CD4-positive, alpha-beta T cell treated with Interleukin-10 for 1 hour (primary cell): Measurements from ENCODE around the gene RPE.

Experiments
- DNase-seq: peaks from one replicate; pipeline ENCODE4 v3.0.0-alpha.2; 2020

RPE gene

DNA sequence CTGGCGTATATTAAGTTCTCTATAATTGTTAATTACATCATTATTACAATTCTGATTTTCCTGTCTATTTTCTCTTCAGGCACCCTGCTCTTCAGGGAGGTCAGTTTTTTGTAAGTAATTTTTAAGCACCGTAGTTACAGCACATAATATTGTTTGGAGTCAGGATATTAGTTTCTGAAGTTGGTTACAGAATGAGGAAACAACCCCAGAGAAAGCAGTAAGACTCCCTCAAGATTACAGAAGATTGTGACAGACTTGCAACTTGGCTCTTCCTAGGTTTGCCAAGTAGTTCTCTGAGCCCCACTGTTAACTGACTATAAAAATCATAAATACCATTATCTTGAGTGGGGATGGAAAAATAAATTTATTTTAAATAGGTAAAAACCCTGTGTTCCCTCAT lies 921 bp downstream of the RPE start:
- DNase-seq = no peak

DNA sequence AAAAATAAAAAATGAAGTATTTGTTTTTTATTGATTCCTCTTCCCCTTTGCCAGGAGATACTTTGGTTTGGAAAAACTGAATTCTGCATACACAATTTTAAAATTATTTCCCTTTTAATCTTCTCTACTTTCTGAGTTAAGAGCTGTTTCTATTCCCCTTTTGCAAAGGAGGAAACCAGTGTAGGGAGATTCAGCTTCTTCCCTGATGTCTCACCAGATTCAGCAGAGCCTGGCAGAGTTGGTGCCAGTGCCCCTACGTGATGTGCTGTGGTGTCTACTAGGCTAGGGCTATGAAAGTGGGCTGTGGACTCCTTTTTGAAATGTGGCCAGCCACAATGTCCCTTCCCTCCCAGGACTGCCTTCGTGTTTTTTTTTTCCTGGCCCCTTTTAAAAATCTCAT lies 2.4 kb downstream of the RPE start:
- DNase-seq = no peak

DNA sequence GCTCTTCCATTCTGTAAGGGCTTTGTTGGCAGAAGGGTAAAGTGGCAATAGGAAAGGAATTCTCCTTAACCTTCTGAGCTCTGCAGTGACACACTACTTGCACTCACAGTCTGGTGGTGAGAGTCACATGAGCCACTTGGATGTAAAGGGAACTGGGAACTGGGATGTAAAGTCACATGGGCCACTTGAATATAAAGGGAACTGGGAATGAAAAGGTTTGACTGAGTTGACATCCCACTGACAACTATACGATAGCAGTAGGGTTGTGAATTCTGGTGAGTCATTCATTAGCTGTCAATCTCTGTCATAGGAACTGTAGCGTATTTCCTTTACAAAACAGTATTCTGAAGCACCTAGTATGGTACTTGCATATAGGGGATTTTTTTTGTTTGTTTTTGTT lies 5.5 kb downstream of the RPE start:
- DNase-seq = no peak

DNA sequence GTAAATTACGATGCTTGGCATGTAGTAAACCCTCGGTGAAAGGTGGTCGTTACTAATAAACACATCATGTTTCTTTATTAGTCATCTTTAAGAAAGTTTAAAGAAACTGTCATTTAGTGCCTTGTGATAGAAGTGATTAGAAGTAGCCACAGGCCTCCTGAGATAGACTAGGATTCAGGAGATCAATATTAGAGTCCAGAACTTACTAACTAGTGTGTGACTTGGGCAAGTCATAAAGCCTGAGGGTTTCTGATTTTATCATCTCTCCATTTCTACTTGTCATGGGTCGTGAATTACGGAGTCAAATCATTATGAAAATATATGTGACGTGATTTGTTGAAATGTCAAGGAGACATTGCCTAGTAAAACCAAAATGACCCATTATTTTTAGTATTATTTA lies 6.7 kb downstream of the RPE start:
- DNase-seq = no peak

DNA sequence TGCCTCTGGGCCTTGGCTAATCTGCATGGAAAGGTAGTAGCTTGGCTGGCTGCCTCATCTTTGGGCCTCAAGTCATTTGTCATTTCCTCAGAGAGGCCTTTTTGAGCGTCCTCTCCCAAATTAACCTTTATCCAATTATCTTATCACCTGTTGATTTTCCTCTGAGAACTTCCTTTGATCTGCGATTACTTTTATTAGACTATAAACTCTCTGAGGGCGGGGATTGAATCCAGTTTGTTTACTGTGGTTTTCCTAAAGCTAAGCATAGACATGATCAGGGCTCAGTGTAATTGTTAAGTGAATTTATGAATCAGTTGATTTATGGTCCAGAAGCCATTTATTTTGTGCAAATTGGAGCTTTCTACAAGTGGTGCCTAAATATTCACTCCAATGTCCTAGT lies 7.5 kb downstream of the RPE start:
- no peak for DNase-seq

DNA sequence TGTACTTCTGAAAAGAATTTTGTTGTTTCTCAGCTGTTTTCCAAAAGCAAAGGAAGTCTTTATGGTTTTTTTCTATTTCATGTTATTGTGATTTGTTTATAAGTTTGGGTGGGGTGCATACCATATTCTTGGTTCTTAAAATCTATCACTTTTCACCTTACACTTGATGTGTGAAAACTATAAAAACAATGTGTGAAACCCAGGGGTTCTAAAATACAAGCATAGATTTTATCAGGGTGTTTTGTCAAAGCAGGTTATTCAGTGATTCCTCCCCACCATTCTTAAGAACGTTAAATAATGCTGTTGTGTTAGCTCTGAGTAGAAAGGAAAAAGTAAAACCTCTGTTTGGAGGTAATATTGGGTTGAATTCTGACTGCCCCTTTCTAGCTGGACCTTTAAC lies 17.7 kb downstream of the RPE start:
- DNase-seq = no peak

DNA sequence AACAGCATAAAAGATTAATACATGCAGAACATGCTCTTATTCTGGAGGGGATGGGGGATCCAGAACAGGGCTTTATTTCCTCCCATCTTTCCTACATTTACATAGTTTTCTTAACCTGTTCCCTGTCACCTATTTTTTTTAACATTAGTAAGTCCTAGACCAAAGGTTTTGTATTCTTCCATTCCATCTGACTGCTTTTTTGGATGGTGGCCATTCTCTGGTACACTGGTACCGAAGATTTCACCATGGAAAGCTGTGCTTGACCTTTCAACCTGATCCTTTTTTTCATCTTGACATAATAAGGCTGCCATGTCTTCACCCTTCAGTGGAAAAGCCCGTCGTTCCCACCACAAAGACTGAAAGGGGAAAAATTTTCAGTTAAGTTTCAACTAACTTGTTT lies 20.4 kb downstream of the RPE start:
- DNase-seq = no peak

DNA sequence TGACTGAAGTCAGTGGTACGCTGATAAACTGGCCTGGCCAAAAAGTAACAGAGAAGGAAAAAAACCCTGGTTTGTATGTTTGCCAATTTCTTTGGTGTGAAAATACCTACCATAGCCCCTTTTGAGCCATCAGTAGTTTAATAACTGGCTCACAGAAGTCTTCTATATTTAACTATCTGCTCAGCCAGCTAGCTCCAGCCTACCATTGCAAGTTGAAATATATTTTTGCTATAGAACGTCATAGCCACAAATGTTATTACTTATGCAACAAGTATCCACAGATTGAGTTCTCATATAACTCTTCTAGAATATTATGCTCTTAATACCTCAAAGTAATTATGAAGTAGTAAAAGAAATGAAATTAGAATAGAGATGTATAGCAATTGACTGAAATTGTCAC lies 25.2 kb downstream of the RPE start:
- no peak for DNase-seq

DNA sequence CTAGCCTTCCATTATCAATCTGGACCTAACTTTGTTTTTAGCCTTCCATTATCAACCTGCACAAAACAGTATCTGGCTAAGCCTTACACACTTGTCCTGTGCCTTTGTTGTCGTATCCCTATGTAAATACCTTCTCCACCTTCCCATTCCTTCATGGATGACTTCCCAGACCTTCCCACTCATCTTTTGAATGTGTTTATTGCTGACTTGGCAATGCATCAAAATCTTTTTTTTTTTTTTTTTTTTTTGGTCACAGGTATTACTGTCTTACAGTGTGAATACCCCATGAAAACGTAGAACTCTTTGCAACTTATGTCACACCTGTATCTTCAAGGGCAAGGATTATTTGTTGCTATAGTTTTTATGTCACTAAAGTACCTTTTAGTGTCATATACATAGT lies 25.7 kb downstream of the RPE start:
- DNase-seq = no peak

DNA sequence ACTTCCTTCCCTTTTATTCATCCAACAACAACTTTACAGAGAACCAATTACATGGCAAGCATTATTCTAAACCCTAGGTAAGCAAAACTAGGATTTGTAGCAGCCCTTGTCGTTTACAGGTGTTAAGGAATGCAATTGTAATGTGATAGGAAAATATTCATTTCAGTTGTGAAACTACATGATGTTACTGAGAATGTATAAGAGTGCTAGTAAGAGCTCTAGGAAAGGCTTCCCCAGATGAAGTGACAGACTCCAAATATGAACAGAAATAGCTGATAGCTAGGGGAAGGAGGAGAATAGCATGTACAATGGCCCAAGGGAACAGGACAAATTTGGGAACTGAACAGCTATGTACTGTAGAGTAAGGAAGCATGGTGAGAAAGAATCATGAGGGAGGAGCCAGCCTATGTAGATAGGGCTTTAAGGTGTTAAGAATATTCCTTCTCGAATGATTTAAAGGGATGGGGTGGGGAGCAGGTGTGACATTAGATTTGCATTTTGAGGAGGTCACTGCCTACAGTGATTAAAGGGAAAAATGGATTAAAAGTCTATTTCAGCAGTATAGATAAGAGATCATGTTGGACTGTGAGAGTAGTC lies 31.7 kb downstream of the RPE start:
- no peak for DNase-seq

DNA sequence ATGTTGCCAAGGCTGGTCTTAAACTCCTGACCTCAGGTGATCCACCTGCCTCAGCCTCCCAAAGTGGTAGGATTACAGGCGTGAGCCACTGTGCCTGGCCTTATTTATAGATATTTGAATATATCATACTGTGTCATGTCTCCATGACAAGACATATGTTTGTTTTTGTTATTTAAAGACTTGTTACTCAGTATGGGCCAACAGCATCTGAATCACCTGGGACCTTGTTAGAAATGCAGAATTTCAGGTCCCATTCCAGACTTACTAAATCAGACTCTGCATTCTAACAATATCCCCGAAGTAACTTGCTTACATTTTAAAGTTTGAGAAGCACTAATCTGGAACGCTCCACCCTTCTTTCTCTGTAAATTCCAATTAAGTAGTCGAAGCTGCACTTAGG lies 33.2 kb downstream of the RPE start:
- no peak for DNase-seq

DNA sequence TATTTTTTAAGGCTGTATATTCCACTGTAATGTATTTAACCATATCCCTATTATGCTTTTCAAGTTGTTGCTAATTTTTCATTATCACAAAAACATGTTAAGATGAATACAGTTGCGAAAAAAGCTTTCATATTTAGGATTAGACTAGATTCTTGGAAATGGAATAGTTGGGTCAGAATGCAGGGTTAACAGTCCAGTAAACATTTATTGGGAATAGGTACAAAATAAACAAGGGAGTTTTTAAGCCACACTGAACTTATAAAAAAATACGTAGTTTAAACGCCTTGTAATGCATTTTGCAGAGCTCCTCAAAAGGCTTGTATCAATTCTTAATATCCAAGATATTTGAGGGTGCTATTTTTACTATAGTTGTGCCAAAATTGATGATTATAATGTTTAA lies 35.6 kb downstream of the RPE start:
- DNase-seq = no peak

DNA sequence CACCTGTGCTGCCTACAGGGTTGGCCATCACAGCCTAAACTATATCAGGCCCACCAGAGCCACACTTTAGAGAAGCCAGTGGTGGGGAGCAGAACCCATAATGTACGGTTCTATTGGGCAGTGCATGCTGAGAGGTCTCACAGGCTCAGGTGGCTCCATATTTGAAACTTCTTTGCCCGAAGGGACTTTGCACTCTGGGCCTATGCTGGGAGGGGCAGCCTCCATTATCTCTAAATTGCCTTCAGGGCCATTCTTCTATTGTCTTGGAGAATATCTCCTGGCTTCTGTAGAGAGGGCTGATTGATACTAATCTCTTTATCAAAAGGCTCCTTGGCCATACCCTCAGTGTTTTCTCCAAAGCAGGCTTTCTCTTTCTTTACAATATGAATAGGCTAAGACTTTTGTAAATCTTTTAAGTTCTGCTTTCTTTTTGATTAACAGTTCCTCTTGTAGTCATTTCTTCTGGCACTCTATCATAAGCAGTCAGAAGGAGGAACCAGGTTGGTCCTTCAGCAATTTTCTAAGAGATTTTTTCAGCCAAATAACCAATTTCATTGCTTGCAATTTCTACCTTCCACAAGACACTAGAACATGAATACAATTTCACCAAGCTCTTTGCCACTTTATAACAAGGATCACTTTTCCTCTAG lies 44.5 kb downstream of the RPE start:
- DNase-seq = no peak

DNA sequence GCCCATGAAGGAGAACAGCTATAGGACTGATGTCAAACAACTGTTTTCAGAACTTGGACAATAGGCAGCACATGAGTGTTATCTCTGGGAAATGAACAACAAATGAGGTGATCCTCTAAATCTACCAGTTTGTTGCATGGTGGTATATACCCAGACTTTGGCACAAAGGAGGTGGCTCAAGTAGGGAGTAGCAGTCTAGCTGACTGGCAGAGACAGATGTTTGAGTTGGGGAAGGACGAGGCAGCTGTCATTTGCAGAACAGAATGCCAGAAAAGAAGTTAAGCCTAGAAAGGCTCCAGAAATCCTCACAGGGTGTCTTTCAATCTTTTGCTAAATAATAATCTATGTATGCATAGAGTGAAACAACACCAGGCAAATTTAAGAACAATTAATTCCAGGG lies 47.4 kb downstream of the RPE start:
- DNase-seq = no peak

DNA sequence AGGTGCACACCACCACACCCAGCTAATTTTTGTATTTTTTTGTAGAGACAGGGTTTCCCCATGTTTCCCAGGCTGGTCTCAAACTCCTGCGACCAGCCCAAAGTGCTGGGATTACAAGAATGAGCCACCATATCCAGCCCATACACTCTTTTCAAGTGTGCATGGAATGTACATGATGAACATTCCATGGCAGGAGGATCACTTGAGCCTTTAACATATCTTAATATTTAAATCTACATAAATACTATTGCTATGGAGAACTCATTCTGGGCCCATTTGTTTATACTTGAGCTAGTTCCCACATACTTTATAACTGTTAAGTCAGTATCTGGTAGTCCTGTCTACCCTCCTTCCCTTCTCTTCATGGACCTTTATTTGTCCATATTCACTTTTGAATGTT lies 48.4 kb downstream of the RPE start:
- no peak for DNase-seq

DNA sequence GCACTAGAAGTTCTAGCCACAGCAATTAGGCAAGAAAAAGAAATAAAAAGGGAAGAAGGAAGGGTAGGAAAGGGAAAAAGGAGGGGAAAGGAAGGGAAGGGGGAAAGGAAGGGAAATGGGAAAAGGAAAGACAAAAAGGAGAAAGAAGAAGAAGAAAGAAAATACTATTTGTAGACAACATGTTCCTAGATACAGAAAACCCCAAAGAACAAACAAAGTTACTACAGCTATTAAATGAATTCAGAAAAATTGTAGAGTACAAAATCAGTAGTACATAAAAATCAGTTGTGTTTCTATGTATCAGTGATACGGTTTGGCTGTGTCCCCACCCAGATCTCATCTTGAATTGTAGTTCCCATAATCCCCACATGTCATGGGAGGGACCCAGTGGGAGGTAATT lies 52.3 kb downstream of the RPE start:
- no peak for DNase-seq

DNA sequence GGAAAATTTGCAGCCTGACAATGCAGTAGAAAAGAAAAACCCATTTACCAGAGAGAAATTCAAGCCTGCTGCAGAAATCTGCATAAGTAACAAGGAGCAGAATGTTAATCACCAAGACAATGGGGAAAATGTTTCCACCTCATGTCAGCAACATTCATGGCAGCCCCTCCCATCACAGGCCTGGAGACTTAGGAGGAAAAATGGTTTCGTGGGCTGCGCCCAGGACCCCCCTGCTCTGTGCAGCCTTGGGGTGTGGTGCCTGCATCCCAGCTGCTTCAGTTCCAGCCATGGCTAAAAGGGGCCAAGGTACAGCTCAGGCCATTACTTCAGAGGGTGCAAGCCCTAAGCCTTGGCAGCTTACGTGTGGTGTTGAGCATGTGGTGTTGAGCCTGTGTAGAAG lies 53.4 kb downstream of the RPE start:
- DNase-seq = no peak

DNA sequence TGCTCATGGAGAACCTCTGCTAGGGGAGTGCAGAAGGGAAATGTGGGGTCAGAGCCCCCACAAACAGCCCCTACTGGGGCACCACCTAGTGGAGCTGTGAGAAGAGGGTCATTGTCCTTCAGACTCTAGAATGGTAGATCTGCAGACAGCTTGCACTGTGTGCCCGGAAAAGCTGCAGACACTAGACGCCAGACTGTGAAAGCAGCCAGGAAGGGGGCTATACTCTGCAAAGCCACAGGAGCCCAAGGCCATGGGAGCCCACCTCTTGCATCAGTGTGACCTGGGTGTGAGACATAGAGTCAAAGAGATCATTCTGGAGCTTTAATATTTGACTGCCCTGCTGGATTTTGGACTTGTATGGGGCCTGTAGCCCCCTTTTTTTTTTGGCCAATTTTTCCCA lies 60.9 kb downstream of the RPE start:
- DNase-seq = no peak
